Measurements from ENCODE around the gene CASD1. TPM values are rescaled to one million over a fixed set of nuclear protein-coding genes. Genes with fewer than 3 reads are reported as not detected.

Gene CASD1
- total RNA-seq, 2 donors from 2014 or later, result 40.4 to 68.8 TPM

- Histone ChIP-seq H3K27ac (ENCODE audit: low read depth, low read length) (peak overlapping the region; percentile 94), H3K36me3 (ENCODE audit: control insufficient read depth, insufficient read depth, low read length) (no peaks in the 10 kb centered on the region), H3K27me3 (ENCODE audit: control insufficient read depth, insufficient read depth, low read length, poor library complexity, severe bottlenecking) (no peaks in the 10 kb centered on the region), H3K4me3 (ENCODE audit: low read length) (peak overlapping the region; percentile 95), H3K9ac (ENCODE audit: extremely low read depth, low read length, poor library complexity, severe bottlenecking) (peak overlapping the region; percentile 73), H3K9me3 (ENCODE audit: control insufficient read depth, low read length) (no peaks in the 10 kb centered on the region), H3K4me1 (ENCODE audit: control insufficient read depth, insufficient read depth, low read length) (peaks cover 4% of the 10 kb centered on the region)
- Mint-ChIP-seq H3K36me3 (ENCODE audit: low read depth) (no peaks in the 10 kb centered on the region), H3K4me3 (peak overlapping the region; percentile 72), H3K27me3 (ENCODE audit: insufficient read depth) (no peaks in the 10 kb centered on the region), H3K9me3 (no peaks in the 10 kb centered on the region), H3K27ac (peak overlapping the region; percentile 59), H3K4me1 (peaks cover 39% of the 10 kb centered on the region)
- no peak for DNase-seq
- 12 to 24% methylated on average over 6 to 16 of the region's 16 CpGs for WGBS, 2 experiments (ENCODE audit: insufficient coverage in 1 of 2, insufficient read length in 1 of 2)
- TF ChIP-seq CTCF (conservative IDR thresholded peaks at IDR 0.05), result no peak
Observed at GRCh38 chr7:94510582-94511496, 1.2 kb downstream of the CASD1 start.

- no peak for TF ChIP-seq CTCF (conservative IDR thresholded peaks at IDR 0.05)
- H3K9me3 ChIP-seq (ENCODE audit: control insufficient read depth, low read length), result no peaks in the 10 kb centered on the region
- peaks cover 6% of the 10 kb centered on the region for H3K4me1 ChIP-seq (ENCODE audit: control insufficient read depth, insufficient read depth, low read length)
- Mint-ChIP-seq H3K27ac (no peak overlapping the region), H3K4me3 (peak overlapping the region; percentile 72), H3K4me1 (peaks cover 47% of the 10 kb centered on the region), H3K27me3 (ENCODE audit: insufficient read depth) (no peaks in the 10 kb centered on the region), H3K36me3 (ENCODE audit: low read depth) (no peaks in the 10 kb centered on the region), H3K9me3 (no peaks in the 10 kb centered on the region)
- no peak overlapping the region for H3K27ac ChIP-seq (ENCODE audit: low read depth, low read length)
- H3K4me3 ChIP-seq (ENCODE audit: low read length), result peak overlapping the region; percentile 95
- no peaks in the 10 kb centered on the region for H3K36me3 ChIP-seq (ENCODE audit: control insufficient read depth, insufficient read depth, low read length)
- DNase-seq, result no peak
- H3K9ac ChIP-seq (ENCODE audit: extremely low read depth, low read length, poor library complexity, severe bottlenecking), result peak overlapping the region; percentile 73
- no peaks in the 10 kb centered on the region for H3K27me3 ChIP-seq (ENCODE audit: control insufficient read depth, insufficient read depth, low read length, poor library complexity, severe bottlenecking)
Observed at GRCh38 chr7:94511718-94512117, 2.1 kb downstream of the CASD1 start.

GRCh38 chr7:94512735-94513564, 3.3 kb downstream of the CASD1 start:
- Mint-ChIP-seq H3K36me3 (ENCODE audit: low read depth) (no peaks in the 10 kb centered on the region), H3K4me3 (peak overlapping the region; percentile 72), H3K27ac (no peak overlapping the region), H3K4me1 (peaks cover 58% of the 10 kb centered on the region), H3K9me3 (no peaks in the 10 kb centered on the region), H3K27me3 (ENCODE audit: insufficient read depth) (no peaks in the 10 kb centered on the region)
- WGBS, 2 experiments (ENCODE audit: insufficient coverage in 1 of 2, insufficient read length in 1 of 2), result 81 to 85% methylated on average over 9 to 11 of the region's 11 CpGs
- H3K9ac ChIP-seq (ENCODE audit: extremely low read depth, low read length, poor library complexity, severe bottlenecking), result no peak overlapping the region
- DNase-seq, result no peak
- no peaks in the 10 kb centered on the region for H3K36me3 ChIP-seq (ENCODE audit: control insufficient read depth, insufficient read depth, low read length)
- no peak overlapping the region for H3K27ac ChIP-seq (ENCODE audit: low read depth, low read length)
- peaks cover 6% of the 10 kb centered on the region for H3K4me1 ChIP-seq (ENCODE audit: control insufficient read depth, insufficient read depth, low read length)
- H3K27me3 ChIP-seq (ENCODE audit: control insufficient read depth, insufficient read depth, low read length, poor library complexity, severe bottlenecking), result no peaks in the 10 kb centered on the region
- peak overlapping the region; percentile 95 for H3K4me3 ChIP-seq (ENCODE audit: low read length)
- TF ChIP-seq CTCF (conservative IDR thresholded peaks at IDR 0.05), result no peak
- H3K9me3 ChIP-seq (ENCODE audit: control insufficient read depth, low read length), result no peaks in the 10 kb centered on the region
